GM13977 (cell line): ENCODE measurements around the gene RAMP1.
A peak's percentile ranks its signal among the peaks of the same experiment; 100 is the strongest.

Experiments used
- DNase-seq: peaks from one replicate; pipeline ENCODE4 v3.0.0; 2012; ENCODE audit warnings: low spot score
- CTCF ChIP-seq: IDR thresholded peaks from 2 replicates; pipeline ENCODE4 v1.5.1; 2012; ENCODE audit warnings: mild to moderate bottlenecking, control low read depth; ENCODE audit not compliant: insufficient read depth; ENCODE audit errors: extremely low read depth, missing control alignments
- in situ Hi-C: fragments of 300-500 bp; cut with MboI; formaldehyde crosslinking; loops from one replicate; pipeline ENCODE4 v1.12.0; 2022; ENCODE audit warnings: low sequenced_read_pairs, low pct_unique_long_range_greater_than_20kb, mixed read lengths, inconsistent platforms; ENCODE audit not compliant: unreplicated experiment

The RAMP1 gene

GRCh38 chr2:237921967-237922492 is 62.6 kb downstream of the RAMP1 start:
- no peak for TF ChIP-seq CTCF
- no peak for DNase-seq
- in situ Hi-C loops, result no loop called here

GRCh38 chr2:237922641-237923361 is 63.4 kb downstream of the RAMP1 start:
- no peak for TF ChIP-seq CTCF
- no peak for DNase-seq
- in situ Hi-C loops, result no loop called here

- peak; percentile 96 for TF ChIP-seq CTCF
- in situ Hi-C loops, result no loop called here
- peak; percentile 95 for DNase-seq
Measured at GRCh38 chr2:237923481-237924163, 64.2 kb downstream of the RAMP1 start.

GRCh38 chr2:237924164-237924534 is 64.7 kb downstream of the RAMP1 start:
- no peak for TF ChIP-seq CTCF
- in situ Hi-C loops, result no loop called here
- DNase-seq, result no peak

- DNase-seq, result no peak
- in situ Hi-C loops, result no loop called here
- no peak for TF ChIP-seq CTCF
Measured at GRCh38 chr2:237927135-237927534, 67.7 kb downstream of the RAMP1 start.

- TF ChIP-seq CTCF, result no peak
- DNase-seq, result no peak
- in situ Hi-C loops, result no loop called here
Measured at GRCh38 chr2:237927986-237928385, 68.6 kb downstream of the RAMP1 start.
